Progenitor cell of endocrine pancreas (in vitro differentiated cells): ENCODE results near the gene RPTOR. TPM values are rescaled to one million over a fixed set of nuclear protein-coding genes. Genes with fewer than 3 reads are reported as not detected.

Experiments
- DNase-seq: peaks from one replicate; pipeline ENCODE4 v3.0.0; 2021; ENCODE audit warnings: low spot score; ENCODE audit not compliant: unreplicated experiment
- H3K27ac Mint-ChIP-seq: 2 replicates; pipeline ENCODE4 v1.8.0; 2021; ENCODE audit warnings: mild to moderate bottlenecking, moderate library complexity, mixed read lengths
- H3K27me3 Mint-ChIP-seq: 2 replicates; pipeline ENCODE4 v1.8.0; 2021; ENCODE audit warnings: mixed read lengths
- H3K36me3 Mint-ChIP-seq: 2 replicates; pipeline ENCODE4 v1.8.0; 2022; ENCODE audit warnings: mixed read lengths; ENCODE audit not compliant: insufficient read depth
- H3K4me1 Mint-ChIP-seq: 2 replicates; pipeline ENCODE4 v1.8.0; 2021; ENCODE audit warnings: low read depth, mixed read lengths
- H3K4me3 Mint-ChIP-seq: 2 replicates; pipeline ENCODE4 v1.8.0; 2021; ENCODE audit warnings: low read depth, mild to moderate bottlenecking, moderate library complexity, mixed read lengths
- H3K9me3 Mint-ChIP-seq: 2 replicates; pipeline ENCODE4 v1.8.0; 2021; ENCODE audit warnings: low read depth, mixed read lengths
- CTCF ChIP-seq: fragments of 200-600 bp; sonication (generic); IDR thresholded peaks from one replicate; pipeline ENCODE4 v1.5.0; 2021; ENCODE audit warnings: antibody characterized with exemption, mild to moderate bottlenecking; ENCODE audit not compliant: unreplicated experiment
- total RNA-seq: library from RNA; stranded (reverse); gene quantifications from 2 replicates; pipeline ENCODE4 v1.2.1, GENCODE V29; 2021

RPTOR gene
- total RNA-seq, 1 donor from 2014 or later = 40.0 TPM

GRCh38 chr17:80929449-80929848 lies 384.8 kb downstream of the RPTOR start:
- TF ChIP-seq CTCF = no peak
- no peak for DNase-seq
- Mint-ChIP-seq H3K27me3 (no peaks in the 10 kb centered on the region), H3K27ac (no peak overlapping the region), H3K36me3 (peaks cover 5% of the 10 kb centered on the region), H3K4me3 (no peak overlapping the region), H3K9me3 (no peaks in the 10 kb centered on the region), H3K4me1 (peaks cover 3% of the 10 kb centered on the region)

- H3K27me3 Mint-ChIP-seq = no peaks in the 10 kb centered on the region
- no peaks in the 10 kb centered on the region for H3K9me3 Mint-ChIP-seq
- no peak for TF ChIP-seq CTCF
- H3K4me1 Mint-ChIP-seq = peaks cover 3% of the 10 kb centered on the region
- no peak overlapping the region for H3K27ac Mint-ChIP-seq
- H3K36me3 Mint-ChIP-seq = peaks cover 6% of the 10 kb centered on the region
- no peak for DNase-seq
- H3K4me3 Mint-ChIP-seq = no peak overlapping the region
Observed at GRCh38 chr17:80930335-80931279, 386.0 kb downstream of the RPTOR start.

GRCh38 chr17:80931421-80932265 lies 387.0 kb downstream of the RPTOR start:
- H3K36me3 Mint-ChIP-seq = peaks cover 3% of the 10 kb centered on the region
- no peak overlapping the region for H3K4me3 Mint-ChIP-seq
- H3K9me3 Mint-ChIP-seq = no peaks in the 10 kb centered on the region
- DNase-seq = no peak
- peaks cover 3% of the 10 kb centered on the region for H3K4me1 Mint-ChIP-seq
- H3K27ac Mint-ChIP-seq = peak overlapping the region; percentile 9
- no peak for TF ChIP-seq CTCF
- no peaks in the 10 kb centered on the region for H3K27me3 Mint-ChIP-seq

- TF ChIP-seq CTCF = no peak
- H3K9me3 Mint-ChIP-seq = no peaks in the 10 kb centered on the region
- H3K36me3 Mint-ChIP-seq = peaks cover 3% of the 10 kb centered on the region
- H3K27ac Mint-ChIP-seq = no peak overlapping the region
- no peak overlapping the region for H3K4me3 Mint-ChIP-seq
- no peaks in the 10 kb centered on the region for H3K27me3 Mint-ChIP-seq
- peaks cover 3% of the 10 kb centered on the region for H3K4me1 Mint-ChIP-seq
- DNase-seq = no peak
Observed at GRCh38 chr17:80935526-80935925, 390.9 kb downstream of the RPTOR start.

- no peak for DNase-seq
- Mint-ChIP-seq H3K36me3 (peaks cover 3% of the 10 kb centered on the region), H3K27ac (no peak overlapping the region), H3K4me1 (peaks cover 3% of the 10 kb centered on the region), H3K9me3 (no peaks in the 10 kb centered on the region), H3K4me3 (no peak overlapping the region), H3K27me3 (no peaks in the 10 kb centered on the region)
- no peak for TF ChIP-seq CTCF
Observed at GRCh38 chr17:80936218-80936617, 391.6 kb downstream of the RPTOR start.
